SK-N-SH treated with all-trans-retinoic acid at 6 μM for 48 hours (cell line): ENCODE measurements around the gene CYP4F11.

Source experiments
- BACH2 ChIP-seq: fragments of 250-450 bp; sonication (Bioruptor Pico); IDR thresholded peaks from 2 replicates; pipeline ENCODE4 v1.9.0; 2021; ENCODE audit warnings: mild to moderate bottlenecking, borderline replicate concordance
- CSDC2 ChIP-seq: fragments of 250-450 bp; sonication (Bioruptor Pico); IDR thresholded peaks from 2 replicates; pipeline ENCODE4 v1.5.0; 2020; ENCODE audit warnings: mild to moderate bottlenecking, moderate library complexity
- PATZ1 ChIP-seq: fragments of 250-450 bp; sonication (Bioruptor Pico); IDR thresholded peaks from 2 replicates; pipeline ENCODE4 v1.8.0; 2020; ENCODE audit warnings: mild to moderate bottlenecking, moderate library complexity, borderline replicate concordance
- TCF4 ChIP-seq: fragments of 250-450 bp; sonication (Bioruptor Pico); IDR thresholded peaks from 2 replicates; pipeline ENCODE4 v1.8.0; 2021; ENCODE audit warnings: mild to moderate bottlenecking, moderate library complexity, borderline replicate concordance
- TOX ChIP-seq: fragments of 250-450 bp; sonication (Bioruptor Pico); IDR thresholded peaks from 2 replicates; pipeline ENCODE4 v1.8.0; 2021; ENCODE audit warnings: mild to moderate bottlenecking, moderate library complexity, borderline replicate concordance
- ZC3H10 ChIP-seq: fragments of 250-450 bp; sonication (Bioruptor Pico); IDR thresholded peaks from 2 replicates; pipeline ENCODE4 v1.5.1; 2021; ENCODE audit warnings: mild to moderate bottlenecking, moderate library complexity
- TF ChIP-seq, protein P1 (sequence below): fragments of 250-450 bp; sonication (Bioruptor Pico); IDR thresholded peaks from 2 replicates; pipeline ENCODE4 v1.5.0; 2020; ENCODE audit warnings: mild to moderate bottlenecking, moderate library complexity

DNA sequence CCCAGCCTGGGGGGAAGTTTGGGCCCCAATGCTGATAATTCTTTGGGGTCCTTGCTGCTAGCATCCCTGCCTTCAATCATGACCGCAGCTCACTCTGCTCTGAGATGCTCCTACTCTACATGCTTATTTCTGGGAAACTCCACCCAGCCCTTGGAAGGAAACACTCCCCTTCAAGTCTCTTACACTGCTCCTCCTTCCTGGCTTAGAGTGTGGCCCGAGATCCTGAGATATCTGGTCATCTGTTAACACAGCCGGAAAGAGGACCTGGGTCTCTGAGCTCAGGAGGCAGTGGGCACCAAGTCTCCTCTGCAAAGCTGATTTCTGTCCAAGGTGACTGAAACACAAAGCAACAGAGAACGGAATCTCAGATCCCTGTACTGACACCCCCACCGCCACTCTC is 69.5 kb downstream of the CYP4F11 start:
- TF ChIP-seq ZC3H10 (CRISPR knock-in tag) (no peak), TCF4 (no peak), TOX (no peak), PATZ1 (no peak), BACH2 (CRISPR knock-in tag) (no peak), CSDC2 (CRISPR knock-in tag) (no peak)
- TF ChIP-seq, protein P1, sequence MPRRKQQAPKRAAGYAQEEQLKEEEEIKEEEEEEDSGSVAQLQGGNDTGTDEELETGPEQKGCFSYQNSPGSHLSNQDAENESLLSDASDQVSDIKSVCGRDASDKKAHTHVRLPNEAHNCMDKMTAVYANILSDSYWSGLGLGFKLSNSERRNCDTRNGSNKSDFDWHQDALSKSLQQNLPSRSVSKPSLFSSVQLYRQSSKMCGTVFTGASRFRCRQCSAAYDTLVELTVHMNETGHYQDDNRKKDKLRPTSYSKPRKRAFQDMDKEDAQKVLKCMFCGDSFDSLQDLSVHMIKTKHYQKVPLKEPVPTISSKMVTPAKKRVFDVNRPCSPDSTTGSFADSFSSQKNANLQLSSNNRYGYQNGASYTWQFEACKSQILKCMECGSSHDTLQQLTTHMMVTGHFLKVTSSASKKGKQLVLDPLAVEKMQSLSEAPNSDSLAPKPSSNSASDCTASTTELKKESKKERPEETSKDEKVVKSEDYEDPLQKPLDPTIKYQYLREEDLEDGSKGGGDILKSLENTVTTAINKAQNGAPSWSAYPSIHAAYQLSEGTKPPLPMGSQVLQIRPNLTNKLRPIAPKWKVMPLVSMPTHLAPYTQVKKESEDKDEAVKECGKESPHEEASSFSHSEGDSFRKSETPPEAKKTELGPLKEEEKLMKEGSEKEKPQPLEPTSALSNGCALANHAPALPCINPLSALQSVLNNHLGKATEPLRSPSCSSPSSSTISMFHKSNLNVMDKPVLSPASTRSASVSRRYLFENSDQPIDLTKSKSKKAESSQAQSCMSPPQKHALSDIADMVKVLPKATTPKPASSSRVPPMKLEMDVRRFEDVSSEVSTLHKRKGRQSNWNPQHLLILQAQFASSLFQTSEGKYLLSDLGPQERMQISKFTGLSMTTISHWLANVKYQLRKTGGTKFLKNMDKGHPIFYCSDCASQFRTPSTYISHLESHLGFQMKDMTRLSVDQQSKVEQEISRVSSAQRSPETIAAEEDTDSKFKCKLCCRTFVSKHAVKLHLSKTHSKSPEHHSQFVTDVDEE (CRISPR knock-in tag): no peak
